RWPE2 (cell line): Measurements from ENCODE around the gene FBXL7.

Source experiments
- ATAC-seq: fragments of 200-7000 bp; cut with Tn5 transposase; 3 replicates; pipeline ENCODE4 v1.9.1; 2021; ENCODE audit warnings: low read depth
- DNase-seq: peaks from one replicate; pipeline ENCODE4 v3.0.0-alpha.2; 2020; ENCODE audit warnings: low spot score
- H3K27ac ChIP-seq: fragments of 450-650 bp; 2 replicates; pipeline ENCODE4 v1.5.1; 2017; ENCODE audit warnings: mild to moderate bottlenecking; ENCODE audit not compliant: poor library complexity, severe bottlenecking
- H3K27me3 ChIP-seq: fragments of 250-450 bp; sonication (Bioruptor Pico); 2 replicates; pipeline ENCODE4 v1.5.1; 2021; ENCODE audit warnings: mild to moderate bottlenecking, moderate library complexity; ENCODE audit not compliant: insufficient read depth, poor library complexity, severe bottlenecking
- H3K36me3 ChIP-seq: fragments of 250-450 bp; sonication (Bioruptor Pico); 2 replicates; pipeline ENCODE4 v1.5.1; 2020; ENCODE audit warnings: low read depth, mild to moderate bottlenecking, moderate library complexity
- H3K4me1 ChIP-seq: fragments of 250-450 bp; sonication (Bioruptor Pico); 2 replicates; pipeline ENCODE4 v1.5.1; 2021; ENCODE audit warnings: mild to moderate bottlenecking, moderate library complexity; ENCODE audit not compliant: insufficient read depth, poor library complexity, severe bottlenecking
- H3K4me3 ChIP-seq: fragments of 250-450 bp; sonication (Bioruptor Pico); 2 replicates; pipeline ENCODE4 v1.5.1; 2021; ENCODE audit warnings: mild to moderate bottlenecking, moderate library complexity; ENCODE audit not compliant: severe bottlenecking
- H3K9me3 ChIP-seq: fragments of 250-450 bp; sonication (Bioruptor Pico); 2 replicates; pipeline ENCODE4 v1.5.1; 2021; ENCODE audit warnings: mild to moderate bottlenecking, moderate library complexity; ENCODE audit not compliant: severe bottlenecking
- CTCF ChIP-seq: fragments of 450-650 bp; IDR thresholded peaks from one replicate; pipeline ENCODE4 v1.5.1; 2017; ENCODE audit warnings: mild to moderate bottlenecking, moderate library complexity; ENCODE audit not compliant: poor library complexity, severe bottlenecking

Gene FBXL7

GRCh38 chr5:15614679-15615078, 114.7 kb downstream of the FBXL7 start:
- no peaks in the 10 kb centered on the region for H3K9me3 ChIP-seq
- no peaks in the 10 kb centered on the region for H3K4me1 ChIP-seq
- no peak for TF ChIP-seq CTCF
- DNase-seq, result no peak
- H3K27me3 ChIP-seq, result no peaks in the 10 kb centered on the region
- H3K4me3 ChIP-seq, result no peak overlapping the region
- H3K36me3 ChIP-seq, result no peaks in the 10 kb centered on the region
- no peak for ATAC-seq
- H3K27ac ChIP-seq, result no peak overlapping the region

- no peak overlapping the region for H3K4me3 ChIP-seq
- H3K27ac ChIP-seq, result no peak overlapping the region
- DNase-seq (no peak), ATAC-seq (no peak)
- no peaks in the 10 kb centered on the region for H3K27me3 ChIP-seq
- no peak for TF ChIP-seq CTCF
- no peaks in the 10 kb centered on the region for H3K9me3 ChIP-seq
- no peaks in the 10 kb centered on the region for H3K4me1 ChIP-seq
- H3K36me3 ChIP-seq, result no peaks in the 10 kb centered on the region
Measured at GRCh38 chr5:15615859-15616258, 115.9 kb downstream of the FBXL7 start.

- no peak for DNase-seq
- TF ChIP-seq CTCF, result no peak
- ATAC-seq, result no peak
Measured at GRCh38 chr5:15618938-15619337, 119.0 kb downstream of the FBXL7 start.

GRCh38 chr5:15620501-15620900, 120.5 kb downstream of the FBXL7 start:
- Histone ChIP-seq H3K9me3 (no peaks in the 10 kb centered on the region), H3K36me3 (no peaks in the 10 kb centered on the region), H3K27ac (no peak overlapping the region), H3K4me3 (no peak overlapping the region), H3K27me3 (peaks cover 7% of the 10 kb centered on the region), H3K4me1 (no peaks in the 10 kb centered on the region)
- no peak for TF ChIP-seq CTCF
- DNase-seq, result no peak
- ATAC-seq, result no peak

More at GRCh38 chr5:15618938-15619337, 119.0 kb downstream of the FBXL7 start:
- H3K27ac ChIP-seq, result no peak overlapping the region
- no peaks in the 10 kb centered on the region for H3K36me3 ChIP-seq
- no peak overlapping the region for H3K4me3 ChIP-seq
- no peaks in the 10 kb centered on the region for H3K4me1 ChIP-seq
- H3K27me3 ChIP-seq, result peaks cover 7% of the 10 kb centered on the region
- H3K9me3 ChIP-seq, result no peaks in the 10 kb centered on the region

- no peak overlapping the region for H3K27ac ChIP-seq
- H3K4me3 ChIP-seq, result no peak overlapping the region
- TF ChIP-seq CTCF, result no peak
- ATAC-seq (no peak), DNase-seq (no peak)
- peaks cover 9% of the 10 kb centered on the region for H3K27me3 ChIP-seq
- H3K36me3 ChIP-seq, result no peaks in the 10 kb centered on the region
- H3K4me1 ChIP-seq, result no peaks in the 10 kb centered on the region
- H3K9me3 ChIP-seq, result no peaks in the 10 kb centered on the region
Measured at GRCh38 chr5:15621094-15621493, 121.1 kb downstream of the FBXL7 start.
